K562 (cell line): ENCODE results near the gene TSKS. TPM values are rescaled to one million over a fixed set of nuclear protein-coding genes. Genes with fewer than 3 reads are reported as not detected.
A peak's percentile ranks its signal among the peaks of the same experiment; 100 is the strongest.

Experiments used
- ATAC-seq: fragments of 200-7000 bp; cut with Tn5 transposase; 3 replicates; pipeline ENCODE4 v1.9.1; 2020; ENCODE audit warnings: moderate library complexity
- BruUV-seq: library from RNA; stranded (reverse); fragments of 400-500 nt; replicated peaks from 2 replicates; lab custom pipeline; 2021; lab: Mats Ljungman, UMichigan
- CTCF ChIA-PET: fragments of 300-600 bp; formaldehyde crosslinking; extraction: SDS; loops from one replicate; lab custom pipeline; 2021; ENCODE audit warnings: low intra/inter-chr PET ratio; lab: Yijun Ruan, JAX
- POLR2A ChIA-PET: fragments of 300-600, 350-650 bp; sonication (Branson Sonifier 250); formaldehyde crosslinking; extraction: SDS; loops from one replicate; lab custom pipeline; 2021; ENCODE audit warnings: antibody characterized with exemption, inconsistent platforms; lab: Yijun Ruan, JAX
- DNase-seq, 4 experiments: peaks; one replicate each; pipeline versions ENCODE4 v3.0.0 to v3.0.0-alpha.2; 2011 to 2018; ENCODE audit warnings: low spot score in 3 of 4, mixed read lengths in 3 of 4; ENCODE audit errors: extremely low read depth in 1 of 4
- FAIRE-seq: peaks from 2 replicates; lab custom pipeline; 2011; peaks lifted over from hg19 to GRCh38; lab: Jason Lieb, UNC
- H2AFZ ChIP-seq: 2 replicates; pipeline ENCODE4 v1.6.0; 2011; ENCODE audit warnings: low read depth, low read length, control low read depth, inconsistent platforms
- H3K27ac ChIP-seq: fragments of 200-600 bp; 3 replicates; pipeline ENCODE4 v1.8.0; 2011; ENCODE audit warnings: low read depth, mild to moderate bottlenecking, control low read depth, inconsistent platforms, low read length, moderate library complexity, mixed read lengths; ENCODE audit errors: extremely low read depth
- H3K27me3 ChIP-seq, 2 experiments: fragments of 300-600 bp in 1 of 2; 2 replicates in 1 of 2; 3 replicates in 1 of 2; pipeline versions ENCODE4 v1.6.0 to v1.8.0; 2011; ENCODE audit warnings: inconsistent platforms in 2 of 2, low read length in 2 of 2, mild to moderate bottlenecking in 1 of 2, mixed read lengths in 1 of 2, moderate library complexity in 1 of 2; ENCODE audit not compliant: control insufficient read depth in 2 of 2, insufficient read depth in 2 of 2
- H3K36me3 ChIP-seq: fragments of 300-600 bp; 3 replicates; pipeline ENCODE4 v1.8.0; 2011; ENCODE audit warnings: mild to moderate bottlenecking, low read length, inconsistent platforms; ENCODE audit not compliant: control insufficient read depth, insufficient read depth
- H3K4me1 ChIP-seq, 2 experiments: fragments of 200-600 bp in 1 of 2; replicated peaks in 1 of 2; 2 replicates in 1 of 2; 3 replicates in 1 of 2; pipeline versions ENCODE4 v1.5.1 to v1.8.0; 2011; ENCODE audit warnings: inconsistent platforms in 2 of 2, low read length in 2 of 2, mild to moderate bottlenecking in 1 of 2, mixed read lengths in 1 of 2, moderate library complexity in 1 of 2; ENCODE audit not compliant: control insufficient read depth in 2 of 2, insufficient read depth in 2 of 2
- H3K4me2 ChIP-seq: 2 replicates; pipeline ENCODE4 v1.6.1; 2011; ENCODE audit warnings: low read length, control low read depth, inconsistent platforms, mixed read lengths; ENCODE audit not compliant: insufficient read depth
- H3K4me3 ChIP-seq: fragments of 200-600 bp; sonication (generic), shearing (Covaris generic); 2 replicates; pipeline ENCODE4 v1.5.1; 2016; ENCODE audit warnings: control low read depth, inconsistent platforms
- H3K79me2 ChIP-seq: fragments of 200-600 bp; 3 replicates; pipeline ENCODE4 v1.8.0; 2011; ENCODE audit warnings: low read length, inconsistent platforms; ENCODE audit not compliant: control insufficient read depth, insufficient read depth
- H3K9ac ChIP-seq, 2 experiments: 2 replicates each; pipeline versions ENCODE4 v1.6.0 to v1.6.1; 2011; ENCODE audit warnings: low read depth in 2 of 2, low read length in 2 of 2, control low read depth in 1 of 2, inconsistent platforms in 1 of 2, mild to moderate bottlenecking in 1 of 2, mixed read lengths in 1 of 2; ENCODE audit not compliant: insufficient read depth in 1 of 2
- H3K9me1 ChIP-seq: one replicate; pipeline ENCODE4 v1.6.0; 2011; ENCODE audit warnings: inconsistent platforms, mild to moderate bottlenecking, low read length, moderate library complexity; ENCODE audit not compliant: control insufficient read depth, insufficient read depth
- H3K9me3 ChIP-seq: replicated peaks from 2 replicates; pipeline ENCODE4 v1.5.1; 2011; ENCODE audit warnings: low read depth, low read length, inconsistent platforms; ENCODE audit not compliant: control insufficient read depth, insufficient read depth
- H4K20me1 ChIP-seq: replicated peaks from 2 replicates; pipeline ENCODE4 v1.6.1; 2011; ENCODE audit warnings: low read length, inconsistent platforms, mixed read lengths; ENCODE audit not compliant: control insufficient read depth, insufficient read depth
- ZSCAN29 ChIP-seq: fragments of 450-650 bp; IDR thresholded peaks from 2 replicates; pipeline ENCODE4 v1.6.1; 2017
- WGBS: fragments of 100-300 bp; shearing (Covaris generic); methylation state at CpG from one replicate; pipeline ENCODE4 v1.1.6; 2016; ENCODE audit warnings: low coverage, mixed read lengths; ENCODE audit not compliant: insufficient coverage; ENCODE audit errors: missing lambda C conversion rate; 5-methylcytosine and 5-hydroxymethylcytosine counted together
- in situ Hi-C: fragments of 300-500 bp; cut with MboI; formaldehyde crosslinking; loops from 4 replicates; pipeline ENCODE4 v1.15.0; 2018; ENCODE audit warnings: inconsistent platforms, mixed read lengths
- intact Hi-C: fragments of 100-400 bp; cut with micrococcal nuclease; formaldehyde crosslinking; loops from 2 replicates; pipeline ENCODE4 v1.14.2; 2022
- polyA plus RNA-seq, 8 experiments: library from polyadenylated mRNA; depleted of rRNA in 4 of 8; stranded (reverse) in 5 of 8; unstranded in 3 of 8; fragments of >200 nt; fragmentation: Nextera tagmentation in 2 of 8; fragmentation: Illumina TruSeq in 1 of 8; extraction: Ambion mirVana in 2 of 8; extraction: Trizol in 1 of 8; gene quantifications; 2 replicates each; pipeline versions ENCODE4 v1.2.1 to v1.2.3, GENCODE V29; 2011 to 2014; ENCODE audit warnings: inconsistent platforms in 1 of 8, missing spikeins in 1 of 8
- total RNA-seq, 7 experiments: library from RNA; depleted of rRNA in 6 of 7; stranded (reverse); fragments of >200 nt in 6 of 7; fragmentation: Illumina TruSeq in 2 of 7; extraction: Trizol in 2 of 7; gene quantifications; 2 replicates each; pipeline versions ENCODE4 v1.2.1 to v1.2.3, GENCODE V29; 2011 to 2021; ENCODE audit warnings: low replicate concordance in 1 of 7
- TF ChIP-seq, protein P1 (sequence below): fragments of 250-450 bp; sonication (Bioruptor Pico); IDR thresholded peaks from 2 replicates; pipeline ENCODE4 v1.4.0; 2020
- TF ChIP-seq, protein P2 (sequence below): fragments of 450-650 bp; IDR thresholded peaks from 2 replicates; pipeline ENCODE4 v1.6.1; 2016; ENCODE audit warnings: mild to moderate bottlenecking, moderate library complexity

TSKS gene
- total and polyA plus RNA-seq, 9 of the 15 experiments (the other 6 are each of a cell fraction or from before 2014, with no cell fraction given) = 0.14 to 4.5 (median 0.80) TPM

DNA sequence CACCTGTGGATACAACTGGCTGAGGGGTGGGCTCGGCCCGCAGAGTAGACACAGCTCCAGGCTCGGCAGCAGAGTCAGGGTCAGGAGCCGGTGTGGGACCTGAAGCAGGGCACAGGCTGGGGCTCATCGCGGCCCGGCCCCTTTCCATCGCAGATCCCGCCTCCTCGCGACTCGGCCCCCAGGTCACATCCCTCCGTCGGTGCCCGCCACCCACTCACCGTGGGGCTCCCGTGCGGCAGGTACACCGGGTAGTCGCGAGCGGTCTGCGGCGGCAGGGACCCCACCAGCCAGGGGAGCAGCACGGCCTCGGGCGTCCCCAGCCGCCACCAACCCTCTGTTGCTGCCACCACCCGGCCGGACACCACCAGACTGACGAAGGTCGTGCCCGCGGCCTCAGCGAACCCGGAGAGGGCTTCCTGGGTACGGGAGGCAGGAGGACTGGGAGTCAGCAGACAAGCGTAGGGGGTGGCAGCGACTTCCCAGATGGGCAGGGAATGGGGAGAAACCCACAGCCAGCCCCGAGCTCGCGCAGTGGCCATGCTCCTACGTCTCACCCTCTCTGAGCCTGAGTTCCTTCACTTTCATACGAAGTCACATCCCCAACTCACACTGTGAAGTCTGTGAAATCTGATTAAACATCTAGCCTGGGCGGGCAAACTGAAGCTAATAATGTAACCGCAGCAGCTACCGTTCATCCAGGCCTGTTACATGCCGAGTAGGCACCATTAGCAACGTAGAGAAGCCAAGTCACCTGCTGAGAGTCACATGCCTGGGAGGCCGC is 46.2 kb upstream of the TSKS start:
- POLR2A ChIA-PET = interaction anchor here (0.6 to 2.4 kb wide), 4 partner anchors 10 to 66 kb away, joined by 3 to 9 read pairs (median 4); no protein-coding TSS in a partner anchor
- peaks cover 25 to 57% of the 10 kb centered on the region in 2 experiments for H3K4me1 ChIP-seq
- peaks cover 37% of the 10 kb centered on the region for H3K36me3 ChIP-seq
- FAIRE-seq (no peak), ATAC-seq (no peak), DNase-seq (no peak)
- in situ Hi-C loops = no loop called here
- no peaks in the 10 kb centered on the region for H3K9me1 ChIP-seq
- H3K4me2 ChIP-seq = peak overlapping the region; percentile 50
- no peaks in the 10 kb centered on the region for H3K79me2 ChIP-seq
- no peak overlapping the region for H3K4me3 ChIP-seq
- no peaks in the 10 kb centered on the region for H3K9me3 ChIP-seq
- no peak overlapping the region; the same call in 1 of the 2 replicates for H2AFZ ChIP-seq
- intact Hi-C loops = loop anchor here (5.0 kb wide), 1 partner anchor 42 kb away; the partner anchor contains the start of gene AP2A1
- 73% methylated on average over 42 of the region's 50 CpGs for WGBS
- no peaks in the 10 kb centered on the region for H3K27me3 ChIP-seq
- peaks cover 5% of the 10 kb centered on the region for H4K20me1 ChIP-seq
- CTCF ChIA-PET = no interaction called here
- peak overlapping the region in 1 of 2 experiments; percentile 83; a peak in 2 of 4 replicates for H3K9ac ChIP-seq
- BruUV-seq = no TSS peak
- H3K27ac ChIP-seq = no peak overlapping the region; the same call in 2 of the 3 replicates
- TF ChIP-seq, protein P1, sequence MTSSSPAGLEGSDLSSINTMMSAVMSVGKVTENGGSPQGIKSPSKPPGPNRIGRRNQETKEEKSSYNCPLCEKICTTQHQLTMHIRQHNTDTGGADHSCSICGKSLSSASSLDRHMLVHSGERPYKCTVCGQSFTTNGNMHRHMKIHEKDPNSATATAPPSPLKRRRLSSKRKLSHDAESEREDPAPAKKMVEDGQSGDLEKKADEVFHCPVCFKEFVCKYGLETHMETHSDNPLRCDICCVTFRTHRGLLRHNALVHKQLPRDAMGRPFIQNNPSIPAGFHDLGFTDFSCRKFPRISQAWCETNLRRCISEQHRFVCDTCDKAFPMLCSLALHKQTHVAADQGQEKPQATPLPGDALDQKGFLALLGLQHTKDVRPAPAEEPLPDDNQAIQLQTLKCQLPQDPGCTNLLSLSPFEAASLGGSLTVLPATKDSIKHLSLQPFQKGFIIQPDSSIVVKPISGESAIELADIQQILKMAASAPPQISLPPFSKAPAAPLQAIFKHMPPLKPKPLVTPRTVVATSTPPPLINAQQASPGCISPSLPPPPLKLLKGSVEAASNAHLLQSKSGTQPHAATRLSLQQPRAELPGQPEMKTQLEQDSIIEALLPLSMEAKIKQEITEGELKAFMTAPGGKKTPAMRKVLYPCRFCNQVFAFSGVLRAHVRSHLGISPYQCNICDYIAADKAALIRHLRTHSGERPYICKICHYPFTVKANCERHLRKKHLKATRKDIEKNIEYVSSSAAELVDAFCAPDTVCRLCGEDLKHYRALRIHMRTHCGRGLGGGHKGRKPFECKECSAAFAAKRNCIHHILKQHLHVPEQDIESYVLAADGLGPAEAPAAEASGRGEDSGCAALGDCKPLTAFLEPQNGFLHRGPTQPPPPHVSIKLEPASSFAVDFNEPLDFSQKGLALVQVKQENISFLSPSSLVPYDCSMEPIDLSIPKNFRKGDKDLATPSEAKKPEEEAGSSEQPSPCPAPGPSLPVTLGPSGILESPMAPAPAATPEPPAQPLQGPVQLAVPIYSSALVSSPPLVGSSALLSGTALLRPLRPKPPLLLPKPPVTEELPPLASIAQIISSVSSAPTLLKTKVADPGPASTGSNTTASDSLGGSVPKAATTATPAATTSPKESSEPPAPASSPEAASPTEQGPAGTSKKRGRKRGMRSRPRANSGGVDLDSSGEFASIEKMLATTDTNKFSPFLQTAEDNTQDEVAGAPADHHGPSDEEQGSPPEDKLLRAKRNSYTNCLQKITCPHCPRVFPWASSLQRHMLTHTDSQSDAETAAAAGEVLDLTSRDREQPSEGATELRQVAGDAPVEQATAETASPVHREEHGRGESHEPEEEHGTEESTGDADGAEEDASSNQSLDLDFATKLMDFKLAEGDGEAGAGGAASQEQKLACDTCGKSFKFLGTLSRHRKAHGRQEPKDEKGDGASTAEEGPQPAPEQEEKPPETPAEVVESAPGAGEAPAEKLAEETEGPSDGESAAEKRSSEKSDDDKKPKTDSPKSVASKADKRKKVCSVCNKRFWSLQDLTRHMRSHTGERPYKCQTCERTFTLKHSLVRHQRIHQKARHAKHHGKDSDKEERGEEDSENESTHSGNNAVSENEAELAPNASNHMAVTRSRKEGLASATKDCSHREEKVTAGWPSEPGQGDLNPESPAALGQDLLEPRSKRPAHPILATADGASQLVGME = no peak
- TF ChIP-seq, protein P2, sequence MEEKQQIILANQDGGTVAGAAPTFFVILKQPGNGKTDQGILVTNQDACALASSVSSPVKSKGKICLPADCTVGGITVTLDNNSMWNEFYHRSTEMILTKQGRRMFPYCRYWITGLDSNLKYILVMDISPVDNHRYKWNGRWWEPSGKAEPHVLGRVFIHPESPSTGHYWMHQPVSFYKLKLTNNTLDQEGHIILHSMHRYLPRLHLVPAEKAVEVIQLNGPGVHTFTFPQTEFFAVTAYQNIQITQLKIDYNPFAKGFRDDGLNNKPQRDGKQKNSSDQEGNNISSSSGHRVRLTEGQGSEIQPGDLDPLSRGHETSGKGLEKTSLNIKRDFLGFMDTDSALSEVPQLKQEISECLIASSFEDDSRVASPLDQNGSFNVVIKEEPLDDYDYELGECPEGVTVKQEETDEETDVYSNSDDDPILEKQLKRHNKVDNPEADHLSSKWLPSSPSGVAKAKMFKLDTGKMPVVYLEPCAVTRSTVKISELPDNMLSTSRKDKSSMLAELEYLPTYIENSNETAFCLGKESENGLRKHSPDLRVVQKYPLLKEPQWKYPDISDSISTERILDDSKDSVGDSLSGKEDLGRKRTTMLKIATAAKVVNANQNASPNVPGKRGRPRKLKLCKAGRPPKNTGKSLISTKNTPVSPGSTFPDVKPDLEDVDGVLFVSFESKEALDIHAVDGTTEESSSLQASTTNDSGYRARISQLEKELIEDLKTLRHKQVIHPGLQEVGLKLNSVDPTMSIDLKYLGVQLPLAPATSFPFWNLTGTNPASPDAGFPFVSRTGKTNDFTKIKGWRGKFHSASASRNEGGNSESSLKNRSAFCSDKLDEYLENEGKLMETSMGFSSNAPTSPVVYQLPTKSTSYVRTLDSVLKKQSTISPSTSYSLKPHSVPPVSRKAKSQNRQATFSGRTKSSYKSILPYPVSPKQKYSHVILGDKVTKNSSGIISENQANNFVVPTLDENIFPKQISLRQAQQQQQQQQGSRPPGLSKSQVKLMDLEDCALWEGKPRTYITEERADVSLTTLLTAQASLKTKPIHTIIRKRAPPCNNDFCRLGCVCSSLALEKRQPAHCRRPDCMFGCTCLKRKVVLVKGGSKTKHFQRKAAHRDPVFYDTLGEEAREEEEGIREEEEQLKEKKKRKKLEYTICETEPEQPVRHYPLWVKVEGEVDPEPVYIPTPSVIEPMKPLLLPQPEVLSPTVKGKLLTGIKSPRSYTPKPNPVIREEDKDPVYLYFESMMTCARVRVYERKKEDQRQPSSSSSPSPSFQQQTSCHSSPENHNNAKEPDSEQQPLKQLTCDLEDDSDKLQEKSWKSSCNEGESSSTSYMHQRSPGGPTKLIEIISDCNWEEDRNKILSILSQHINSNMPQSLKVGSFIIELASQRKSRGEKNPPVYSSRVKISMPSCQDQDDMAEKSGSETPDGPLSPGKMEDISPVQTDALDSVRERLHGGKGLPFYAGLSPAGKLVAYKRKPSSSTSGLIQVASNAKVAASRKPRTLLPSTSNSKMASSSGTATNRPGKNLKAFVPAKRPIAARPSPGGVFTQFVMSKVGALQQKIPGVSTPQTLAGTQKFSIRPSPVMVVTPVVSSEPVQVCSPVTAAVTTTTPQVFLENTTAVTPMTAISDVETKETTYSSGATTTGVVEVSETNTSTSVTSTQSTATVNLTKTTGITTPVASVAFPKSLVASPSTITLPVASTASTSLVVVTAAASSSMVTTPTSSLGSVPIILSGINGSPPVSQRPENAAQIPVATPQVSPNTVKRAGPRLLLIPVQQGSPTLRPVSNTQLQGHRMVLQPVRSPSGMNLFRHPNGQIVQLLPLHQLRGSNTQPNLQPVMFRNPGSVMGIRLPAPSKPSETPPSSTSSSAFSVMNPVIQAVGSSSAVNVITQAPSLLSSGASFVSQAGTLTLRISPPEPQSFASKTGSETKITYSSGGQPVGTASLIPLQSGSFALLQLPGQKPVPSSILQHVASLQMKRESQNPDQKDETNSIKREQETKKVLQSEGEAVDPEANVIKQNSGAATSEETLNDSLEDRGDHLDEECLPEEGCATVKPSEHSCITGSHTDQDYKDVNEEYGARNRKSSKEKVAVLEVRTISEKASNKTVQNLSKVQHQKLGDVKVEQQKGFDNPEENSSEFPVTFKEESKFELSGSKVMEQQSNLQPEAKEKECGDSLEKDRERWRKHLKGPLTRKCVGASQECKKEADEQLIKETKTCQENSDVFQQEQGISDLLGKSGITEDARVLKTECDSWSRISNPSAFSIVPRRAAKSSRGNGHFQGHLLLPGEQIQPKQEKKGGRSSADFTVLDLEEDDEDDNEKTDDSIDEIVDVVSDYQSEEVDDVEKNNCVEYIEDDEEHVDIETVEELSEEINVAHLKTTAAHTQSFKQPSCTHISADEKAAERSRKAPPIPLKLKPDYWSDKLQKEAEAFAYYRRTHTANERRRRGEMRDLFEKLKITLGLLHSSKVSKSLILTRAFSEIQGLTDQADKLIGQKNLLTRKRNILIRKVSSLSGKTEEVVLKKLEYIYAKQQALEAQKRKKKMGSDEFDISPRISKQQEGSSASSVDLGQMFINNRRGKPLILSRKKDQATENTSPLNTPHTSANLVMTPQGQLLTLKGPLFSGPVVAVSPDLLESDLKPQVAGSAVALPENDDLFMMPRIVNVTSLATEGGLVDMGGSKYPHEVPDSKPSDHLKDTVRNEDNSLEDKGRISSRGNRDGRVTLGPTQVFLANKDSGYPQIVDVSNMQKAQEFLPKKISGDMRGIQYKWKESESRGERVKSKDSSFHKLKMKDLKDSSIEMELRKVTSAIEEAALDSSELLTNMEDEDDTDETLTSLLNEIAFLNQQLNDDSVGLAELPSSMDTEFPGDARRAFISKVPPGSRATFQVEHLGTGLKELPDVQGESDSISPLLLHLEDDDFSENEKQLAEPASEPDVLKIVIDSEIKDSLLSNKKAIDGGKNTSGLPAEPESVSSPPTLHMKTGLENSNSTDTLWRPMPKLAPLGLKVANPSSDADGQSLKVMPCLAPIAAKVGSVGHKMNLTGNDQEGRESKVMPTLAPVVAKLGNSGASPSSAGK = no peak
- no peak for TF ChIP-seq ZSCAN29
